Astrocyte (in vitro differentiated cells and primary cell): ENCODE results near the gene SYTL2. TPM values are rescaled to one million over a fixed set of nuclear protein-coding genes. Genes with fewer than 3 reads are reported as not detected.
A peak's percentile ranks its signal among the peaks of the same experiment; 100 is the strongest.
"Not testable (repeated sequence)": the region's sequence is repeated elsewhere in the genome, so short reads cannot be mapped to it uniquely, and the experiment has no call there.

Source experiments
- DNase-seq: peaks from one replicate; pipeline ENCODE4 v3.0.0-alpha.2; 2010; ENCODE audit warnings: low read depth
- FAIRE-seq: peaks from 2 replicates; lab custom pipeline; 2011; peaks lifted over from hg19 to GRCh38; lab: Jason Lieb, UNC
- H2AFZ ChIP-seq: 2 replicates; pipeline ENCODE4 v1.6.0; 2012; ENCODE audit warnings: low read depth, low read length, inconsistent platforms
- H3K27ac ChIP-seq: 2 replicates; pipeline ENCODE4 v1.5.1; 2011; ENCODE audit warnings: low read depth, low read length, inconsistent platforms
- H3K27me3 ChIP-seq: 2 replicates; pipeline ENCODE4 v1.6.0; 2011; ENCODE audit warnings: low read length, inconsistent platforms; ENCODE audit not compliant: insufficient read depth
- H3K36me3 ChIP-seq: 2 replicates; pipeline ENCODE4 v1.5.1; 2011; ENCODE audit warnings: low read length, inconsistent platforms; ENCODE audit not compliant: insufficient read depth
- H3K4me1 ChIP-seq: 2 replicates; pipeline ENCODE4 v1.5.1; 2011; ENCODE audit warnings: low read length, inconsistent platforms; ENCODE audit not compliant: insufficient read depth
- H3K4me2 ChIP-seq: 2 replicates; pipeline ENCODE4 v1.6.0; 2012; ENCODE audit warnings: low read length, inconsistent platforms
- H3K4me3 ChIP-seq: 2 replicates; pipeline ENCODE4 v1.5.1; 2011; ENCODE audit warnings: low read depth, mild to moderate bottlenecking, low read length, inconsistent platforms; ENCODE audit not compliant: insufficient read depth
- H3K79me2 ChIP-seq: 2 replicates; pipeline ENCODE4 v1.6.0; 2012; ENCODE audit warnings: mild to moderate bottlenecking, low read length, inconsistent platforms; ENCODE audit not compliant: insufficient read depth
- H3K9ac ChIP-seq: 2 replicates; pipeline ENCODE4 v1.6.0; 2012; ENCODE audit warnings: mild to moderate bottlenecking, low read length, inconsistent platforms
- H3K9me3 ChIP-seq: 2 replicates; pipeline ENCODE4 v1.5.1; 2012; ENCODE audit warnings: low read depth, mild to moderate bottlenecking, low read length, inconsistent platforms; ENCODE audit not compliant: insufficient read depth
- H4K20me1 ChIP-seq: 2 replicates; pipeline ENCODE4 v1.6.0; 2012; ENCODE audit warnings: low read length, inconsistent platforms; ENCODE audit not compliant: insufficient read depth
- H3K27ac Mint-ChIP-seq: one replicate; pipeline ENCODE4 v1.8.0; 2021; ENCODE audit warnings: mild to moderate bottlenecking, mixed read lengths; ENCODE audit not compliant: unreplicated experiment
- H3K27me3 Mint-ChIP-seq: one replicate; pipeline ENCODE4 v1.8.0; 2021; ENCODE audit warnings: low read depth, mixed read lengths; ENCODE audit not compliant: unreplicated experiment
- H3K36me3 Mint-ChIP-seq: one replicate; pipeline ENCODE4 v1.8.0; 2021; ENCODE audit warnings: low read depth, mixed read lengths; ENCODE audit not compliant: unreplicated experiment
- H3K4me1 Mint-ChIP-seq: one replicate; pipeline ENCODE4 v1.8.0; 2021; ENCODE audit warnings: low read depth, mixed read lengths; ENCODE audit not compliant: unreplicated experiment
- H3K4me3 Mint-ChIP-seq: one replicate; pipeline ENCODE4 v1.8.0; 2021; ENCODE audit warnings: mild to moderate bottlenecking, moderate library complexity, mixed read lengths; ENCODE audit not compliant: unreplicated experiment
- H3K9me3 Mint-ChIP-seq: one replicate; pipeline ENCODE4 v1.8.0; 2021; ENCODE audit warnings: mild to moderate bottlenecking, mixed read lengths; ENCODE audit not compliant: unreplicated experiment
- CTCF ChIP-seq: IDR thresholded peaks from 2 replicates; pipeline ENCODE4 v1.5.1; 2011; ENCODE audit warnings: low read depth, mild to moderate bottlenecking, inconsistent platforms, low read length, moderate library complexity; ENCODE audit not compliant: insufficient read depth
- EZH2 ChIP-seq: IDR thresholded peaks from 2 replicates; pipeline ENCODE4 v1.6.1; 2012; ENCODE audit warnings: mild to moderate bottlenecking, low read length, inconsistent platforms; ENCODE audit not compliant: insufficient read depth
- total RNA-seq: library from RNA; stranded (reverse); gene quantifications from 2 replicates; pipeline ENCODE4 v1.2.1, GENCODE V29; 2021

SYTL2 gene
- total RNA-seq, 1 donor from 2014 or later: 36.9 TPM

DNA sequence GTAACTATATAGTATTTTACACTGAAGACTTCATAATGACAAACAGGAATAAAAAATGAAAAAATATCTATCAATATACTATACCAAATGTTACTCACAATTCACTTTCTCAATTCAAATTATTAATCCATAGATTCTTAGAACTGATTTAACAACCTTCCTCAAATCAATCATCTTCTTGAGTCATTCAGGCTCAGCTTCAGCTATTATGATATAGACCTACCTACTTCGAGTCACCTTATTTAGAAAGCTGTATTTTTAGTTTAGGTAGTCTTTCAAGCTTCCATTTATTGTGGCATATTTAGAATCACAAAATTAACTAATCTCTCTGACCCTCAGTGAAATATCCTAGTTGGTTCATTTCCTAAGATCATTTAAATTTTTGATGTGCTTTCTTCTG, 154.2 kb downstream of the SYTL2 start:
- Histone ChIP-seq H4K20me1 (peaks cover 46% of the 10 kb centered on the region), H3K4me1 (peaks cover 13% of the 10 kb centered on the region), H3K36me3 (peaks cover 48% of the 10 kb centered on the region), H3K79me2 (peaks cover 59% of the 10 kb centered on the region), H3K4me2 (no peak overlapping the region), H3K4me3 (no peak overlapping the region), H3K27me3 (no peaks in the 10 kb centered on the region), H3K9ac (no peak overlapping the region), H3K9me3 (no peaks in the 10 kb centered on the region), H3K27ac (no peak overlapping the region), H2AFZ (no peak overlapping the region)
- Mint-ChIP-seq H3K9me3 (no peaks in the 10 kb centered on the region), H3K27ac (no peak overlapping the region), H3K4me1 (peaks cover 26% of the 10 kb centered on the region), H3K4me3 (peak overlapping the region; percentile 12), H3K36me3 (peaks cover 9% of the 10 kb centered on the region), H3K27me3 (no peaks in the 10 kb centered on the region)
- FAIRE-seq: no peak
- no peak for DNase-seq
- no peak for TF ChIP-seq CTCF
- no peak for TF ChIP-seq EZH2

- H2AFZ ChIP-seq, H3K4me1 ChIP-seq, H3K4me2 ChIP-seq, H3K4me1 Mint-ChIP-seq, H3K27ac Mint-ChIP-seq, H3K9me3 ChIP-seq, H3K4me3 Mint-ChIP-seq, H3K4me3 ChIP-seq, H3K36me3 Mint-ChIP-seq, H3K27me3 Mint-ChIP-seq, H3K27ac ChIP-seq, DNase-seq, H3K9ac ChIP-seq, FAIRE-seq, H3K27me3 ChIP-seq, H3K9me3 Mint-ChIP-seq: not testable (repeated sequence)
- Histone ChIP-seq H3K79me2 (peaks cover 44% of the 10 kb centered on the region), H3K36me3 (peaks cover 44% of the 10 kb centered on the region), H4K20me1 (peaks cover 24% of the 10 kb centered on the region)
Measured at GRCh38 chr11:85654343-85654742, 156.6 kb downstream of the SYTL2 start.

- Histone ChIP-seq H3K27me3 (no peaks in the 10 kb centered on the region), H2AFZ (no peak overlapping the region), H3K9ac (no peak overlapping the region), H3K4me1 (peaks cover 3% of the 10 kb centered on the region), H3K27ac (no peak overlapping the region), H3K36me3 (peaks cover 35% of the 10 kb centered on the region), H3K4me2 (no peak overlapping the region), H3K79me2 (peaks cover 44% of the 10 kb centered on the region), H3K9me3 (no peaks in the 10 kb centered on the region), H3K4me3 (no peak overlapping the region), H4K20me1 (peaks cover 12% of the 10 kb centered on the region)
- H3K4me1 Mint-ChIP-seq: peaks cover 4% of the 10 kb centered on the region
- H3K27ac Mint-ChIP-seq: no peak overlapping the region
- TF ChIP-seq EZH2 (no peak), CTCF (no peak)
- peaks cover 4% of the 10 kb centered on the region for H3K36me3 Mint-ChIP-seq
- no peaks in the 10 kb centered on the region for H3K27me3 Mint-ChIP-seq
- peaks cover 2% of the 10 kb centered on the region for H3K9me3 Mint-ChIP-seq
- no peak for FAIRE-seq
- no peak overlapping the region for H3K4me3 Mint-ChIP-seq
- DNase-seq: no peak
Measured at GRCh38 chr11:85652786-85653447, 158.0 kb downstream of the SYTL2 start.
